Endothelial cell of umbilical vein (primary cell): ENCODE measurements around the gene COLEC11.

ENCODE experiments used
- JUN ChIP-seq: IDR thresholded peaks from 2 replicates; pipeline ENCODE4 v1.6.1; 2011; ENCODE audit warnings: borderline replicate concordance, low read depth; ENCODE audit not compliant: insufficient read length, insufficient read depth
- TF ChIP-seq, protein P1 (sequence below), 2 donors: IDR thresholded peaks; 1 replicate in 1 of 2; 2 replicates in 1 of 2; pipeline ENCODE4 v1.5.1; 2011; ENCODE audit warnings: low read length in 2 of 2, mild to moderate bottlenecking in 2 of 2, moderate library complexity in 2 of 2, control low read depth in 1 of 2, inconsistent platforms in 1 of 2, low read depth in 1 of 2; ENCODE audit not compliant: insufficient read depth in 1 of 2; ENCODE audit errors: extremely low read depth in 1 of 2
- TF ChIP-seq, protein P2 (sequence below): IDR thresholded peaks from 2 replicates; pipeline ENCODE4 v1.6.1; 2011; ENCODE audit not compliant: insufficient read depth, insufficient read length

- TF ChIP-seq, protein P1, sequence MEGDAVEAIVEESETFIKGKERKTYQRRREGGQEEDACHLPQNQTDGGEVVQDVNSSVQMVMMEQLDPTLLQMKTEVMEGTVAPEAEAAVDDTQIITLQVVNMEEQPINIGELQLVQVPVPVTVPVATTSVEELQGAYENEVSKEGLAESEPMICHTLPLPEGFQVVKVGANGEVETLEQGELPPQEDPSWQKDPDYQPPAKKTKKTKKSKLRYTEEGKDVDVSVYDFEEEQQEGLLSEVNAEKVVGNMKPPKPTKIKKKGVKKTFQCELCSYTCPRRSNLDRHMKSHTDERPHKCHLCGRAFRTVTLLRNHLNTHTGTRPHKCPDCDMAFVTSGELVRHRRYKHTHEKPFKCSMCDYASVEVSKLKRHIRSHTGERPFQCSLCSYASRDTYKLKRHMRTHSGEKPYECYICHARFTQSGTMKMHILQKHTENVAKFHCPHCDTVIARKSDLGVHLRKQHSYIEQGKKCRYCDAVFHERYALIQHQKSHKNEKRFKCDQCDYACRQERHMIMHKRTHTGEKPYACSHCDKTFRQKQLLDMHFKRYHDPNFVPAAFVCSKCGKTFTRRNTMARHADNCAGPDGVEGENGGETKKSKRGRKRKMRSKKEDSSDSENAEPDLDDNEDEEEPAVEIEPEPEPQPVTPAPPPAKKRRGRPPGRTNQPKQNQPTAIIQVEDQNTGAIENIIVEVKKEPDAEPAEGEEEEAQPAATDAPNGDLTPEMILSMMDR (IDR thresholded peaks at IDR 0.05; ENCODE audit: extremely low read depth in 1 of 2, insufficient read depth in 1 of 2, low read depth in 1 of 2, low read length in 2 of 2), result no peak
- TF ChIP-seq JUN, result no peak
- TF ChIP-seq, protein P2, sequence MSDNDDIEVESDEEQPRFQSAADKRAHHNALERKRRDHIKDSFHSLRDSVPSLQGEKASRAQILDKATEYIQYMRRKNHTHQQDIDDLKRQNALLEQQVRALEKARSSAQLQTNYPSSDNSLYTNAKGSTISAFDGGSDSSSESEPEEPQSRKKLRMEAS, result no peak
Observed at GRCh38 chr2:3610881-3611505, 16.1 kb downstream of the COLEC11 start.
